ENCODE measurements around the gene RIPPLY2.
"Not testable (repeated sequence)": the region's sequence is repeated elsewhere in the genome, so short reads cannot be mapped to it uniquely, and the experiment has no call there.

Gene RIPPLY2

GRCh38 chr6:83897094-83897493 lies 43.9 kb downstream of the RIPPLY2 start:
- DNase-seq; H3K79me2 ChIP-seq (ENCODE audit: control insufficient read depth, insufficient read depth, low read length, poor library complexity): not testable (repeated sequence)
- no CpG with 5 or more reads among the region's 2 CpGs for WGBS (ENCODE audit: extremely low coverage, insufficient coverage, insufficient read length)

GRCh38 chr6:83901624-83902023 lies 48.5 kb downstream of the RIPPLY2 start:
- H3K9me3 ChIP-seq (ENCODE audit: insufficient read depth, low read depth, low read length), result no peaks in the 10 kb centered on the region
- no peaks in the 10 kb centered on the region for H3K79me2 ChIP-seq (ENCODE audit: control insufficient read depth, insufficient read depth, low read length, poor library complexity)
- H2BK5ac ChIP-seq (ENCODE audit: low read depth, low read length, poor library complexity), result no peak overlapping the region
- no peaks in the 10 kb centered on the region for H3K36me3 ChIP-seq (ENCODE audit: control insufficient read depth in 1 of 2, insufficient read depth in 2 of 2, low read length in 2 of 2)
- no peak overlapping the region for H2AK5ac ChIP-seq (ENCODE audit: low read length)
- no peak overlapping the region for H3K4me3 ChIP-seq (ENCODE audit: low read depth, low read length)
- H3K4me1 ChIP-seq (ENCODE audit: control insufficient read depth in 1 of 2, insufficient read depth in 2 of 2, low read length in 2 of 2), result no peaks in the 10 kb centered on the region
- H4K12ac ChIP-seq (ENCODE audit: low read depth, low read length), result no peak overlapping the region
- H3K23ac ChIP-seq (ENCODE audit: low read length), result no peak overlapping the region
- H2BK120ac ChIP-seq (ENCODE audit: insufficient read depth, low read length, poor library complexity), result no peak overlapping the region
- no peak overlapping the region for H3K9ac ChIP-seq (ENCODE audit: low read length)
- H3K18ac ChIP-seq (ENCODE audit: low read length), result no peak overlapping the region
- no peak overlapping the region for H4K91ac ChIP-seq (ENCODE audit: low read depth, low read length)
- WGBS (ENCODE audit: extremely low coverage, insufficient coverage, insufficient read length), result no CpG with 5 or more reads among the region's 1 CpG
- no peak overlapping the region for H3K14ac ChIP-seq (ENCODE audit: low read length)
- no peak overlapping the region for H4K8ac ChIP-seq (ENCODE audit: low read depth, low read length)
- H2BK12ac ChIP-seq (ENCODE audit: low read length), result no peak overlapping the region
- H3K4me2 ChIP-seq (ENCODE audit: low read length), result no peak overlapping the region
- H3K27ac ChIP-seq (ENCODE audit: low read depth, low read length), result no peak overlapping the region
- no peak overlapping the region for H2AFZ ChIP-seq (ENCODE audit: insufficient read depth, low read length, poor library complexity)
- H3K4ac ChIP-seq (ENCODE audit: low read depth, low read length), result no peak overlapping the region
- H3K79me1 ChIP-seq (ENCODE audit: low read length), result no peaks in the 10 kb centered on the region
- H3K27me3 ChIP-seq (ENCODE audit: insufficient read depth, low read length), result no peaks in the 10 kb centered on the region
- DNase-seq, result no peak

More at GRCh38 chr6:83897094-83897493, 43.9 kb downstream of the RIPPLY2 start:
- H3K4me1 ChIP-seq (ENCODE audit: control insufficient read depth in 1 of 2, insufficient read depth in 2 of 2, low read length in 2 of 2); H3K4me2 ChIP-seq (ENCODE audit: low read length); H3K14ac ChIP-seq (ENCODE audit: low read length); H3K27ac ChIP-seq (ENCODE audit: low read depth, low read length); H4K91ac ChIP-seq (ENCODE audit: low read depth, low read length); H3K79me1 ChIP-seq (ENCODE audit: low read length); H3K9me3 ChIP-seq (ENCODE audit: insufficient read depth, low read depth, low read length); H3K9ac ChIP-seq (ENCODE audit: low read length); H2AFZ ChIP-seq (ENCODE audit: insufficient read depth, low read length, poor library complexity); H3K18ac ChIP-seq (ENCODE audit: low read length); H3K36me3 ChIP-seq (ENCODE audit: control insufficient read depth in 1 of 2, insufficient read depth in 2 of 2, low read length in 2 of 2); H2BK12ac ChIP-seq (ENCODE audit: low read length); H2AK5ac ChIP-seq (ENCODE audit: low read length); H2BK5ac ChIP-seq (ENCODE audit: low read depth, low read length, poor library complexity); H4K8ac ChIP-seq (ENCODE audit: low read depth, low read length); H3K27me3 ChIP-seq (ENCODE audit: insufficient read depth, low read length); H3K4ac ChIP-seq (ENCODE audit: low read depth, low read length); H3K4me3 ChIP-seq (ENCODE audit: low read depth, low read length); H2BK120ac ChIP-seq (ENCODE audit: insufficient read depth, low read length, poor library complexity); H4K12ac ChIP-seq (ENCODE audit: low read depth, low read length); H3K23ac ChIP-seq (ENCODE audit: low read length): not testable (repeated sequence)

- no peak overlapping the region for H3K18ac ChIP-seq (ENCODE audit: low read length)
- no peak overlapping the region for H2AK5ac ChIP-seq (ENCODE audit: low read length)
- no peaks in the 10 kb centered on the region for H3K36me3 ChIP-seq (ENCODE audit: control insufficient read depth in 1 of 2, insufficient read depth in 2 of 2, low read length in 2 of 2)
- H2AFZ ChIP-seq (ENCODE audit: insufficient read depth, low read length, poor library complexity), result no peak overlapping the region
- no peak overlapping the region for H2BK5ac ChIP-seq (ENCODE audit: low read depth, low read length, poor library complexity)
- no peaks in the 10 kb centered on the region for H3K9me3 ChIP-seq (ENCODE audit: insufficient read depth, low read depth, low read length)
- no peak overlapping the region for H3K27ac ChIP-seq (ENCODE audit: low read depth, low read length)
- no peak overlapping the region for H2BK12ac ChIP-seq (ENCODE audit: low read length)
- no peaks in the 10 kb centered on the region for H3K27me3 ChIP-seq (ENCODE audit: insufficient read depth, low read length)
- WGBS (ENCODE audit: extremely low coverage, insufficient coverage, insufficient read length), result no CpG with 5 or more reads among the region's 4 CpGs
- H4K8ac ChIP-seq (ENCODE audit: low read depth, low read length), result no peak overlapping the region
- no peaks in the 10 kb centered on the region for H3K79me2 ChIP-seq (ENCODE audit: control insufficient read depth, insufficient read depth, low read length, poor library complexity)
- no peak overlapping the region for H3K14ac ChIP-seq (ENCODE audit: low read length)
- no peak overlapping the region for H4K12ac ChIP-seq (ENCODE audit: low read depth, low read length)
- no peaks in the 10 kb centered on the region for H3K4me1 ChIP-seq (ENCODE audit: control insufficient read depth in 1 of 2, insufficient read depth in 2 of 2, low read length in 2 of 2)
- no peak overlapping the region for H3K9ac ChIP-seq (ENCODE audit: low read length)
- H2BK120ac ChIP-seq (ENCODE audit: insufficient read depth, low read length, poor library complexity), result no peak overlapping the region
- no peak overlapping the region for H3K4ac ChIP-seq (ENCODE audit: low read depth, low read length)
- no peak overlapping the region for H4K91ac ChIP-seq (ENCODE audit: low read depth, low read length)
- H3K79me1 ChIP-seq (ENCODE audit: low read length), result no peaks in the 10 kb centered on the region
- H3K4me3 ChIP-seq (ENCODE audit: low read depth, low read length), result no peak overlapping the region
- no peak for DNase-seq
- H3K4me2 ChIP-seq (ENCODE audit: low read length), result no peak overlapping the region
- no peak overlapping the region for H3K23ac ChIP-seq (ENCODE audit: low read length)
Measured at GRCh38 chr6:83904395-83904794, 51.2 kb downstream of the RIPPLY2 start.

- Histone ChIP-seq H3K36me3 (ENCODE audit: control insufficient read depth in 1 of 2, insufficient read depth in 2 of 2, low read length in 2 of 2) (no peaks in the 10 kb centered on the region), H3K27me3 (ENCODE audit: insufficient read depth, low read length) (no peaks in the 10 kb centered on the region), H2AK5ac (ENCODE audit: low read length) (no peak overlapping the region), H3K18ac (ENCODE audit: low read length) (no peak overlapping the region), H2BK12ac (ENCODE audit: low read length) (no peak overlapping the region), H3K4me3 (ENCODE audit: low read depth, low read length) (no peak overlapping the region), H3K9me3 (ENCODE audit: insufficient read depth, low read depth, low read length) (no peaks in the 10 kb centered on the region), H3K23ac (ENCODE audit: low read length) (no peak overlapping the region), H4K91ac (ENCODE audit: low read depth, low read length) (no peak overlapping the region), H3K4me2 (ENCODE audit: low read length) (no peak overlapping the region), H2BK5ac (ENCODE audit: low read depth, low read length, poor library complexity) (no peak overlapping the region), H3K27ac (ENCODE audit: low read depth, low read length) (no peak overlapping the region), H3K14ac (ENCODE audit: low read length) (no peak overlapping the region), H3K79me2 (ENCODE audit: control insufficient read depth, insufficient read depth, low read length, poor library complexity) (no peaks in the 10 kb centered on the region), H3K4me1 (ENCODE audit: control insufficient read depth in 1 of 2, insufficient read depth in 2 of 2, low read length in 2 of 2) (no peaks in the 10 kb centered on the region), H4K12ac (ENCODE audit: low read depth, low read length) (no peak overlapping the region), H3K79me1 (ENCODE audit: low read length) (no peaks in the 10 kb centered on the region), H3K4ac (ENCODE audit: low read depth, low read length) (no peak overlapping the region), H2AFZ (ENCODE audit: insufficient read depth, low read length, poor library complexity) (no peak overlapping the region), H3K9ac (ENCODE audit: low read length) (no peak overlapping the region), H2BK120ac (ENCODE audit: insufficient read depth, low read length, poor library complexity) (no peak overlapping the region), H4K8ac (ENCODE audit: low read depth, low read length) (no peak overlapping the region)
- WGBS (ENCODE audit: extremely low coverage, insufficient coverage, insufficient read length), result no CpG with 5 or more reads among the region's 4 CpGs
- no peak for DNase-seq
Measured at GRCh38 chr6:83905648-83906047, 52.5 kb downstream of the RIPPLY2 start.

Measured in trophoblast cell (in vitro differentiated cells and primary cell).